HL-60 (cell line): Measurements from ENCODE around the gene L1CAM.

ENCODE experiments used
- CTCF ChIP-seq: IDR thresholded peaks from one replicate; pipeline ENCODE4 v1.5.1; 2011; ENCODE audit warnings: low read length, control low read depth, inconsistent platforms; ENCODE audit not compliant: insufficient read depth
- SPI1 ChIP-seq: IDR thresholded peaks from 2 replicates; pipeline ENCODE4 v1.6.1; 2012; ENCODE audit warnings: low read depth, mild to moderate bottlenecking, borderline replicate concordance

GRCh38 chrX:153909980-153910360, 24.0 kb upstream of the L1CAM start:
- no peak for TF ChIP-seq CTCF
- no peak for TF ChIP-seq SPI1
